Ovary (tissue), 3 donors: ENCODE data around the gene ZNF143.

Experiments used
- POLR2A ChIP-seq: fragments of 450-650 bp; IDR thresholded peaks from one replicate; pipeline ENCODE4 v1.6.1; 2017; ENCODE audit warnings: antibody characterized with exemption, mild to moderate bottlenecking, moderate library complexity
- TF ChIP-seq, protein P1 (sequence below), 3 donors: fragments of 450-650 bp in 2 of 3; fragments of 200-600 bp in 1 of 3; IDR thresholded peaks; one replicate each; pipeline versions ENCODE4 v1.5.1 to v1.8.0; 2016 to 2022; ENCODE audit warnings: antibody characterized with exemption in 3 of 3, mild to moderate bottlenecking in 1 of 3
- donor health status: DM: no; HTN: no; CAD: no.

DNA sequence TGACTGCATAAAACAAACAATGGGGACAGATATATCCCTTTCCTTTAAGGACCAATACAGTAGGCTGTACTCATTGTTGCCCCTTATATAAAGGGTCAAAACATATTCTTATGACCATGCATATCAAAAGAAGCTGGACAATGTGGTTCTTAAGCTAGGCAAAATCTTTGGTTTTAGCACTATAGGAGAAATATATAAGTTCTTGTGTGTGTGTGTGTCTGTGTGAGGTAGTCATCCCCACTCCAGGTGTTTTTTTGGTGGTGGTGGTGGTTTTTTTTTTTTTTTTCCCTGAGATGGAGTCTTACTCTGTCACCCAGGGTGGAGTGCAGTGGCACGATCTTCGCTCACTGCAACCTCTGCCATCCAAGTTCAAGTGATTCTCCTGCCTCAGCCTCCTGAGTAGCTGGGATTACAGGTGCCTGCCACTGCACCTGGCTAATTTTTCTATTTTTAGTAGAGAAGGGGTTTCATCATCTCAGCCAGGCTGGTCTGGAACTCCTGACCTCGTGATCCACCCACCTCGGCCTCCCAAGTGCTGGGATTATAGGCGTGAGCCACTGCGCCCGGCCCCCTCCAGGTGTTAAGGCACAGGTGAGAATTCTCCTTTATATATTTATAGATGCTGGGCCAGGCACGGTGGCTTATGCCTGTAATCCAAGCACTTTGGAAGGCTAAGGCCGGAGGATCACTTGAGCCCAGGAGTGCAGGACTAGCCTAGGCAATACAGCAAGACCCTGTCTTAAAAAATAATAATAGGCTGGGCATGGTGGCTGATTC is 12.0 kb upstream of the ZNF143 start:
- TF ChIP-seq, protein P1, sequence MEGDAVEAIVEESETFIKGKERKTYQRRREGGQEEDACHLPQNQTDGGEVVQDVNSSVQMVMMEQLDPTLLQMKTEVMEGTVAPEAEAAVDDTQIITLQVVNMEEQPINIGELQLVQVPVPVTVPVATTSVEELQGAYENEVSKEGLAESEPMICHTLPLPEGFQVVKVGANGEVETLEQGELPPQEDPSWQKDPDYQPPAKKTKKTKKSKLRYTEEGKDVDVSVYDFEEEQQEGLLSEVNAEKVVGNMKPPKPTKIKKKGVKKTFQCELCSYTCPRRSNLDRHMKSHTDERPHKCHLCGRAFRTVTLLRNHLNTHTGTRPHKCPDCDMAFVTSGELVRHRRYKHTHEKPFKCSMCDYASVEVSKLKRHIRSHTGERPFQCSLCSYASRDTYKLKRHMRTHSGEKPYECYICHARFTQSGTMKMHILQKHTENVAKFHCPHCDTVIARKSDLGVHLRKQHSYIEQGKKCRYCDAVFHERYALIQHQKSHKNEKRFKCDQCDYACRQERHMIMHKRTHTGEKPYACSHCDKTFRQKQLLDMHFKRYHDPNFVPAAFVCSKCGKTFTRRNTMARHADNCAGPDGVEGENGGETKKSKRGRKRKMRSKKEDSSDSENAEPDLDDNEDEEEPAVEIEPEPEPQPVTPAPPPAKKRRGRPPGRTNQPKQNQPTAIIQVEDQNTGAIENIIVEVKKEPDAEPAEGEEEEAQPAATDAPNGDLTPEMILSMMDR (IDR thresholded peaks at IDR 0.05), result no peak
- no peak for TF ChIP-seq POLR2A
